HL-60 (cell line): ENCODE data around the gene PPM1H.

Source experiments
- DNase-seq, 2 experiments: peaks; one replicate each; pipeline ENCODE4 v3.0.0-alpha.2; 2010 to 2020; ENCODE audit warnings: low read depth in 1 of 2, low spot score in 1 of 2
- H3K27ac ChIP-seq: fragments of 250-450 bp; sonication (Bioruptor Pico); replicated peaks from 2 replicates; pipeline ENCODE4 v1.5.1; 2020; ENCODE audit warnings: mild to moderate bottlenecking, moderate library complexity
- H3K27me3 ChIP-seq: fragments of 250-450 bp; sonication (Bioruptor Pico); 2 replicates; pipeline ENCODE4 v1.5.1; 2021; ENCODE audit warnings: mild to moderate bottlenecking, moderate library complexity; ENCODE audit not compliant: insufficient read depth, poor library complexity, severe bottlenecking
- H3K4me3 ChIP-seq: replicated peaks from 2 replicates; pipeline ENCODE4 v1.5.1; 2011; ENCODE audit warnings: mild to moderate bottlenecking, control low read depth, low read length; ENCODE audit not compliant: insufficient read depth
- CTCF ChIP-seq: IDR thresholded peaks from one replicate; pipeline ENCODE4 v1.5.1; 2011; ENCODE audit warnings: low read length, control low read depth, inconsistent platforms; ENCODE audit not compliant: insufficient read depth
- GABPA ChIP-seq: IDR thresholded peaks from 2 replicates; pipeline ENCODE4 v1.6.1; 2012; ENCODE audit warnings: low read depth
- POLR2AphosphoS5 ChIP-seq: IDR thresholded peaks from 2 replicates; pipeline ENCODE4 v1.6.1; 2012; ENCODE audit warnings: low read depth
- REST ChIP-seq: IDR thresholded peaks from 2 replicates; pipeline ENCODE4 v1.6.1; 2012; ENCODE audit warnings: low read depth; ENCODE audit not compliant: insufficient replicate concordance
- SPI1 ChIP-seq: IDR thresholded peaks from 2 replicates; pipeline ENCODE4 v1.6.1; 2012; ENCODE audit warnings: low read depth, mild to moderate bottlenecking, borderline replicate concordance

PPM1H gene

GRCh38 chr12:62849398-62849797 is 85.6 kb downstream of the PPM1H start:
- no peak for DNase-seq
- Histone ChIP-seq H3K4me3 (no peak overlapping the region), H3K27me3 (no peaks in the 10 kb centered on the region), H3K27ac (no peak overlapping the region)
- TF ChIP-seq REST = no peak
- no peak for TF ChIP-seq GABPA
- no peak for TF ChIP-seq POLR2AphosphoS5
- TF ChIP-seq SPI1 = no peak
- no peak for TF ChIP-seq CTCF

- no peak for DNase-seq
- Histone ChIP-seq H3K27ac (no peak overlapping the region), H3K27me3 (no peaks in the 10 kb centered on the region), H3K4me3 (no peak overlapping the region)
- TF ChIP-seq SPI1 (no peak), CTCF (no peak), POLR2AphosphoS5 (no peak), REST (no peak), GABPA (no peak)
These were observed 86.5 kb downstream of the PPM1H start for GRCh38 chr12:62848418-62848817.

GRCh38 chr12:62847709-62848108 is 87.2 kb downstream of the PPM1H start:
- Histone ChIP-seq H3K27ac (no peak overlapping the region), H3K27me3 (no peaks in the 10 kb centered on the region), H3K4me3 (no peak overlapping the region)
- no peak for DNase-seq
- no peak for TF ChIP-seq GABPA
- TF ChIP-seq REST = no peak
- TF ChIP-seq CTCF = no peak
- TF ChIP-seq POLR2AphosphoS5 = no peak
- no peak for TF ChIP-seq SPI1
